Coronary artery (tissue), 2 donors: ENCODE results near the gene MUL1.
A peak's percentile ranks its signal among the peaks of the same experiment; 100 is the strongest.

Experiments used
- DNase-seq: peaks from one replicate; pipeline ENCODE4 v3.0.0-alpha.2; 2017; ENCODE audit warnings: low spot score
- H3K27ac ChIP-seq, 2 donors: fragments of 200-600 bp; sonication (generic); one replicate each; pipeline ENCODE4 v1.5.1; 2016 to 2019
- H3K4me3 ChIP-seq: fragments of 200-600 bp; sonication (generic); 2 replicates; pipeline ENCODE4 v1.5.1; 2016; ENCODE audit warnings: mild to moderate bottlenecking, moderate library complexity
- CTCF ChIP-seq: fragments of 200-600 bp; sonication (generic); IDR thresholded peaks from one replicate; pipeline ENCODE4 v1.5.1; 2019; ENCODE audit warnings: antibody characterized with exemption

Gene MUL1

GRCh38 chr1:20492751-20493150, 15.2 kb downstream of the MUL1 start:
- TF ChIP-seq CTCF: no peak
- no peak for DNase-seq
- Histone ChIP-seq H3K4me3 (no peak overlapping the region), H3K27ac (no peak overlapping the region)

- DNase-seq: no peak
- TF ChIP-seq CTCF: no peak
- Histone ChIP-seq H3K4me3 (no peak overlapping the region), H3K27ac (no peak overlapping the region)
Observed at GRCh38 chr1:20491866-20492265, 16.1 kb downstream of the MUL1 start.

DNA sequence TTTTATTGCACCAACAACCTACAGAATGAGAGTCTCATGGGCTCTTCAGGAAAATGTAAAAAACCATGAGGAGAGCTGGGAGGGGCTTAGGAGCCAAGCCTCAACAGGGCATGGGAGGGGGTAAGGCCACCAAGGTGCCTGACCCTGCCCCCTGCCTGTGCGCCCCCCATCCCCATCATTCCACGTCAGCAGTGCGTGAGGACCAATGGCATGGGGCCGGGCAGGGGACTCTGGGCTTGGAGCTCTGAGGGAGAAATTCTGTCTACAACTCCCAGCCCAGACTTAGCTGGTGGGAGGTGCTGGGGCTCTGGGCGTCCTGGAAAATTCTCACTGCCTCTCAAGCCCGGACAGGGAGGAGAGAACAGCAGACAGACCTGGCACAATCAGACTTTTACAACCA, 16.8 kb downstream of the MUL1 start:
- DNase-seq: no peak
- no peak overlapping the region for H3K4me3 ChIP-seq
- no peak overlapping the region for H3K27ac ChIP-seq
- no peak for TF ChIP-seq CTCF

GRCh38 chr1:20487236-20487590, 20.7 kb downstream of the MUL1 start:
- H3K4me3 ChIP-seq: peak overlapping the region; percentile 87
- no peak for TF ChIP-seq CTCF
- no peak for DNase-seq
- no peak overlapping the region for H3K27ac ChIP-seq

DNA sequence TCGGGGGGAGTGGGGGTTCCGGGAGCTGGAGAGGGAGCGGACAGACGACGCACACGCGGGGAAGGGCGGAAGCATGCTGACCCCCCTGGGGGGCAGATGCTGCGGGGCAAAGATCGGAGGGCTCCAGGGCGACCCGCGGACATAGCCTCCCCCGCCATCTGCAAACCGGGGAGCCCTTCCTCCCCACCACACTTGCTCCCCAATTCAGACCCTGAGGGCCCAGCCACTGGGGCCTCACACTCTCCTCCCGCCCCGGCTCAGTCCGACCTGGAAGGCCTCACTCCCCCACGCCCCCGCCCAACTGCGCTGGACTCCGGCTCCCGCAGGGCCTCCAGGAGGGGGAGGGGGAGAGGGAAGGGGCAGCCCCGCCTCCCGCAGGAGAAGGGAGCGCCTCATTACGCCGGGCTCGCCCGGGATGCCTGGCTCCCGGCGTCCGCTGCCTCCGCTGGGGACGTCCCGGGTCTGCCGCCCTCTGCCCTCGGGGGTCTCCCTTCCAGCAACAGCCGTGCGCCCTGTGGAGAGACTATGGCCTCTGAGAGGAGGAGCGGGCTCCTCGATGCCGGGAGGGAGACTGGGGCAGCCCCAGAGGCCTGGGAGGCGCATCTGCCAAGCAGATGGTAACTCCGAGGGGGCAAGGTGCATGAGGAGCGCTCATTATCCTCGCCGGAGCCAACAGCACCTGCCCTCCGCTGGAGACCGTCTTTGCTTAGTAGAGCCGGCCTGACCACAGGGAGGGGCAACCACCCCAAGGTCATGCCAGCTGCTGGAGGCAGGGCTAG, 21.3 kb downstream of the MUL1 start:
- no peak for DNase-seq
- peak overlapping the region in 1 of 2 donors; percentile 87 for H3K27ac ChIP-seq
- H3K4me3 ChIP-seq: peak overlapping the region; percentile 87
- TF ChIP-seq CTCF: no peak

- H3K27ac ChIP-seq: peak within 1 kb of the TSS in 1 of 2 donors; percentile 87
- no peak for TF ChIP-seq CTCF
- DNase-seq: no peak
- peak within 1 kb of the TSS; percentile 87 for H3K4me3 ChIP-seq
Observed at GRCh38 chr1:20485527-20486456, 22.2 kb downstream of the MUL1 start, which contains the start of gene CAMK2N1. Gene CAMK2N1, minus strand, starts transcription at chr1:20486210. Its CDS starts 831 bp downstream, at chr1:20485379.
